Loucy (cell line): Measurements from ENCODE around the gene ZC3H10.

Experiments
- H2AFZ ChIP-seq: fragments of 200-600 bp; sonication (generic); 2 replicates; pipeline ENCODE4 v1.6.0; 2016; ENCODE audit warnings: antibody characterized with exemption, mild to moderate bottlenecking, low read length, moderate library complexity
- H3F3A ChIP-seq: fragments of 200-600 bp; 2 replicates; pipeline ENCODE4 v1.6.0; 2016; ENCODE audit warnings: antibody characterized with exemption, low read depth, mild to moderate bottlenecking
- H3K27me3 ChIP-seq: fragments of 200-600 bp; sonication (generic); 2 replicates; pipeline ENCODE4 v1.6.1; 2014; ENCODE audit warnings: low read length, mild to moderate bottlenecking; ENCODE audit not compliant: insufficient read depth, poor library complexity, severe bottlenecking
- H3K36me3 ChIP-seq: fragments of 200-600 bp; sonication (generic); 2 replicates; pipeline ENCODE4 v1.6.1; 2016; ENCODE audit warnings: low read length; ENCODE audit not compliant: insufficient read depth
- H3K4me1 ChIP-seq: fragments of 200-600 bp; sonication (generic); 2 replicates; pipeline ENCODE4 v1.5.1; 2014; ENCODE audit warnings: low read length, mild to moderate bottlenecking; ENCODE audit not compliant: insufficient read depth, poor library complexity, severe bottlenecking
- H3K4me2 ChIP-seq: fragments of 200-600 bp; sonication (generic); 2 replicates; pipeline ENCODE4 v1.6.0; 2014; ENCODE audit warnings: antibody characterized with exemption, low read length, low read depth, mild to moderate bottlenecking; ENCODE audit not compliant: poor library complexity, severe bottlenecking
- H3K4me3 ChIP-seq: fragments of 200-600 bp; sonication (generic); 2 replicates; pipeline ENCODE4 v1.5.1; 2014; ENCODE audit warnings: low read length, mild to moderate bottlenecking, mixed read lengths; ENCODE audit not compliant: poor library complexity, severe bottlenecking
- H3K79me2 ChIP-seq: fragments of 200-600 bp; sonication (generic); 2 replicates; pipeline ENCODE4 v1.6.1; 2014; ENCODE audit warnings: low read length; ENCODE audit not compliant: insufficient read depth
- H3K9ac ChIP-seq: fragments of 200-600 bp; sonication (generic); 2 replicates; pipeline ENCODE4 v1.6.0; 2014; ENCODE audit warnings: mild to moderate bottlenecking, low read depth, low read length, moderate library complexity; ENCODE audit not compliant: poor library complexity, severe bottlenecking
- H3K9me2 ChIP-seq: fragments of 200-600 bp; sonication (generic); replicated peaks from 2 replicates; pipeline ENCODE4 v1.6.1; 2016; ENCODE audit warnings: low read depth, low read length, mixed read lengths
- H3K9me3 ChIP-seq: fragments of 200-600 bp; sonication (generic); 2 replicates; pipeline ENCODE4 v1.6.1; 2014; ENCODE audit warnings: mild to moderate bottlenecking, antibody characterized with exemption, low read length, low read depth; ENCODE audit not compliant: insufficient read depth
- H4K20me1 ChIP-seq: fragments of 200-600 bp; sonication (generic); 2 replicates; pipeline ENCODE4 v1.6.0; 2014; ENCODE audit warnings: antibody characterized with exemption, low read length, mild to moderate bottlenecking; ENCODE audit not compliant: insufficient read depth, poor library complexity, severe bottlenecking
- EZH2phosphoT487 ChIP-seq: fragments of 200-600 bp; IDR thresholded peaks from 2 replicates; pipeline ENCODE4 v1.6.1; 2018; ENCODE audit warnings: antibody characterized with exemption, mild to moderate bottlenecking, moderate library complexity, borderline replicate concordance
- TF ChIP-seq, protein P1 (sequence below): fragments of 200-600 bp; sonication (generic); conservative IDR thresholded peaks from 2 replicates; pipeline ENCODE4 v1.5.1; 2014; ENCODE audit warnings: mild to moderate bottlenecking, antibody characterized with exemption, low read length

ZC3H10 gene

DNA sequence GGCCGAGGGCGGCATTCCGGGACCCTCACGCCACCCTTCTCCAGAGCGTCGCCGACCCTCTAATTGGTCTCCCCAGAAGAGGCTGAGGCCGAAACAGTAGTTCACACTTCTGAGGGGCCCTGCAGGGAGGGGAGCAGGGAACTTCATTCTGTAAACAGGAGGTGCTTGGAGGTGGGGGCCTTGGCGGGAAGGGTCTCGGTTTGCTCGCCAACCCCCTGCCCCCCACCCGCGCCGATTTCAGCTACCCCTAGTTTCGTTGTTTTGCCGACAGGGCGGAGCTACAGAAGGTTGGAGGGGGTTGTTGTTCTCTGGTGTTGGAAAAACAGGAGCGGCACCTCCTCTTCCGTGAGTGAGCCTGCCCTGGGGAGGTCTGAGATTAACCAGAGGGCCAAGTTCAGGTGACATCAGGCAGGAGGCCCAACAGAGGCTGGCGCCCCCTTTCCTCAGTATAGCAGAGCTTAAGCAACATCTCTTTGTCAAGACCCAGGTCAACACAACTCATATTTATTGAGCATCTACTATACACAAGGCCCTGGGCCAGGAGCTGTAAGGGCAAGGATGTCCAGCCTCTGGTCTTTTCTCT, 37.4 kb upstream of the ZC3H10 start:
- H3K4me3 ChIP-seq: peak overlapping the region; percentile 86
- H3K9me3 ChIP-seq: no peaks in the 10 kb centered on the region
- H4K20me1 ChIP-seq: no peaks in the 10 kb centered on the region
- no peaks in the 10 kb centered on the region for H3K36me3 ChIP-seq
- peak overlapping the region; percentile 99 for H3K4me2 ChIP-seq
- no peaks in the 10 kb centered on the region for H3K9me2 ChIP-seq
- TF ChIP-seq EZH2phosphoT487: no peak
- TF ChIP-seq, protein P1, sequence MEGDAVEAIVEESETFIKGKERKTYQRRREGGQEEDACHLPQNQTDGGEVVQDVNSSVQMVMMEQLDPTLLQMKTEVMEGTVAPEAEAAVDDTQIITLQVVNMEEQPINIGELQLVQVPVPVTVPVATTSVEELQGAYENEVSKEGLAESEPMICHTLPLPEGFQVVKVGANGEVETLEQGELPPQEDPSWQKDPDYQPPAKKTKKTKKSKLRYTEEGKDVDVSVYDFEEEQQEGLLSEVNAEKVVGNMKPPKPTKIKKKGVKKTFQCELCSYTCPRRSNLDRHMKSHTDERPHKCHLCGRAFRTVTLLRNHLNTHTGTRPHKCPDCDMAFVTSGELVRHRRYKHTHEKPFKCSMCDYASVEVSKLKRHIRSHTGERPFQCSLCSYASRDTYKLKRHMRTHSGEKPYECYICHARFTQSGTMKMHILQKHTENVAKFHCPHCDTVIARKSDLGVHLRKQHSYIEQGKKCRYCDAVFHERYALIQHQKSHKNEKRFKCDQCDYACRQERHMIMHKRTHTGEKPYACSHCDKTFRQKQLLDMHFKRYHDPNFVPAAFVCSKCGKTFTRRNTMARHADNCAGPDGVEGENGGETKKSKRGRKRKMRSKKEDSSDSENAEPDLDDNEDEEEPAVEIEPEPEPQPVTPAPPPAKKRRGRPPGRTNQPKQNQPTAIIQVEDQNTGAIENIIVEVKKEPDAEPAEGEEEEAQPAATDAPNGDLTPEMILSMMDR: peak; percentile 23
- no peaks in the 10 kb centered on the region for H3F3A ChIP-seq
- no peak overlapping the region for H2AFZ ChIP-seq
- H3K4me1 ChIP-seq: peaks cover 8% of the 10 kb centered on the region
- H3K9ac ChIP-seq: no peak overlapping the region
- no peaks in the 10 kb centered on the region for H3K79me2 ChIP-seq
- H3K27me3 ChIP-seq: no peaks in the 10 kb centered on the region

GRCh38 chr12:56081393-56082347, 36.4 kb upstream of the ZC3H10 start:
- H3K9me3 ChIP-seq: no peaks in the 10 kb centered on the region
- H3K4me1 ChIP-seq: peaks cover 8% of the 10 kb centered on the region
- no peaks in the 10 kb centered on the region for H3K27me3 ChIP-seq
- no peak overlapping the region for H3K4me2 ChIP-seq
- H3K9me2 ChIP-seq: no peaks in the 10 kb centered on the region
- H3K4me3 ChIP-seq: no peak overlapping the region
- H3K36me3 ChIP-seq: no peaks in the 10 kb centered on the region
- no peak overlapping the region for H3K9ac ChIP-seq
- no peaks in the 10 kb centered on the region for H3F3A ChIP-seq
- H2AFZ ChIP-seq: no peak overlapping the region
- H4K20me1 ChIP-seq: no peaks in the 10 kb centered on the region
- H3K79me2 ChIP-seq: no peaks in the 10 kb centered on the region
- TF ChIP-seq, protein P1: no peak
- no peak for TF ChIP-seq EZH2phosphoT487

GRCh38 chr12:56082382-56082781, 35.7 kb upstream of the ZC3H10 start:
- Histone ChIP-seq H3F3A (no peaks in the 10 kb centered on the region), H3K9me2 (no peaks in the 10 kb centered on the region), H3K27me3 (no peaks in the 10 kb centered on the region), H3K4me1 (peaks cover 8% of the 10 kb centered on the region), H2AFZ (no peak overlapping the region), H3K79me2 (no peaks in the 10 kb centered on the region), H3K4me3 (no peak overlapping the region), H3K9me3 (no peaks in the 10 kb centered on the region), H3K36me3 (no peaks in the 10 kb centered on the region), H3K4me2 (no peak overlapping the region), H4K20me1 (no peaks in the 10 kb centered on the region), H3K9ac (no peak overlapping the region)
- TF ChIP-seq, protein P1: no peak
- TF ChIP-seq EZH2phosphoT487: no peak
